Aorta (tissue), 5 donors: Measurements from ENCODE around the gene ANKMY1. TPM values are rescaled to one million over a fixed set of nuclear protein-coding genes. Genes with fewer than 3 reads are reported as not detected.
A peak's percentile ranks its signal among the peaks of the same experiment; 100 is the strongest.

ENCODE experiments used
- ATAC-seq: fragments of 200-7000 bp; cut with Tn5 transposase; one replicate; pipeline ENCODE4 v1.9.1; 2022; ENCODE audit warnings: moderate library complexity; ENCODE audit not compliant: low FRiP score
- DNase-seq, 2 donors: peaks; one replicate each; pipeline ENCODE4 v3.0.0-alpha.2; 2020
- H3K27ac ChIP-seq, 2 donors: one replicate each; pipeline ENCODE4 v1.5.1; 2013; ENCODE audit warnings: low read length in 2 of 2, mild to moderate bottlenecking in 2 of 2, moderate library complexity in 2 of 2, control low read depth in 1 of 2, inconsistent platforms in 1 of 2, low read depth in 1 of 2
- H3K27me3 ChIP-seq, 2 donors: one replicate each; pipeline ENCODE4 v1.6.1; 2013; ENCODE audit warnings: control low read depth in 1 of 2, low read length in 1 of 2, mild to moderate bottlenecking in 1 of 2, moderate library complexity in 1 of 2; ENCODE audit not compliant: insufficient read depth in 2 of 2, control insufficient read depth in 1 of 2
- H3K36me3 ChIP-seq, 2 donors: one replicate each; pipeline ENCODE4 v1.6.1; 2013; ENCODE audit warnings: control low read depth in 1 of 2, low read length in 1 of 2, mild to moderate bottlenecking in 1 of 2; ENCODE audit not compliant: insufficient read depth in 2 of 2, control insufficient read depth in 1 of 2
- H3K4me1 ChIP-seq, 2 donors: one replicate each; pipeline ENCODE4 v1.6.1; 2013; ENCODE audit warnings: low read length in 2 of 2, control low read depth in 1 of 2, mild to moderate bottlenecking in 1 of 2, moderate library complexity in 1 of 2; ENCODE audit not compliant: insufficient read depth in 2 of 2, control insufficient read depth in 1 of 2
- H3K4me3 ChIP-seq, 2 donors: one replicate each; pipeline ENCODE4 v1.5.1; 2013; ENCODE audit warnings: low read length in 2 of 2, control low read depth in 1 of 2, mild to moderate bottlenecking in 1 of 2
- H3K9me3 ChIP-seq: one replicate; pipeline ENCODE4 v1.6.1; 2013; ENCODE audit warnings: mild to moderate bottlenecking, low read length; ENCODE audit not compliant: control insufficient read depth
- WGBS, 2 donors: extraction: QIAGEN DNeasy Blood & Tissue Kit; methylation state at CpG; one replicate each; pipeline ENCODE4 v1.1.7; 2013; 5-methylcytosine and 5-hydroxymethylcytosine counted together
- intact Hi-C, 2 donors: fragments of 100-400 bp; cut with DNase I; formaldehyde crosslinking; loops; one replicate each; pipeline versions ENCODE4 v1.14.2 to v1.15.0; 2022
- polyA plus RNA-seq, 2 donors: library from polyadenylated mRNA; stranded (reverse); fragments of 200-250 nt; gene quantifications; one replicate each; pipeline ENCODE4 v1.2.3, GENCODE V29; 2013
- total RNA-seq, 2 donors: library from RNA; stranded (reverse); fragmentation: NEBNext Ultra II Directional; extraction: Animal tissue kit (Norgen Biotek cat#: 25700); gene quantifications; one replicate each; pipeline ENCODE4 v1.2.1, GENCODE V29; 2021
- donor health status: healthy with polysubstance abuse.
- donor health status: Bipolar disorder and iron deficiency.
- donor health status: DM: no; HTN: no; CAD: no.
- donor health status: DM: no; HTN: no; CAD: no.
- donor health status: DM: yes; HTN: yes; CAD: no.

ANKMY1 gene
- total and polyA plus RNA-seq, 4 donors: 6.2 to 22.0 (median 8.5) TPM

- Histone ChIP-seq H3K27ac (peak within 1 kb of the TSS in 1 of 2 donors; percentile 78), H3K27me3 (no peaks in the 10 kb centered on the region), H3K4me1 (peaks cover 0 to 4% of the 10 kb centered on the region in 2 donors), H3K4me3 (peak within 1 kb of the TSS; percentile 19 to 78), H3K9me3 (no peaks in the 10 kb centered on the region), H3K36me3 (no peaks in the 10 kb centered on the region)
- DNase-seq: peak; percentile 60 to 85
- no peak for ATAC-seq
- WGBS, 2 donors: 1% methylated on average over 60 to 106 of the region's 106 CpGs
- intact Hi-C loops: loop anchor here in 1 of 2 donors (2.0 to 10.0 kb wide), 2 partner anchors 19 to 427 kb away; partner anchors contain the start of genes CAPN10 and SNED1
Measured at GRCh38 chr2:240567872-240568677, 10.3 kb upstream of the ANKMY1 start, which contains the start of gene RNPEPL1. TSS of gene RNPEPL1 (plus strand) at chr2:240568484. CDS start at chr2:240568587, 103 bp downstream.

- no peaks in the 10 kb centered on the region for H3K36me3 ChIP-seq
- peak overlapping the region in 1 of 2 donors; percentile 78 for H3K27ac ChIP-seq
- no peaks in the 10 kb centered on the region for H3K27me3 ChIP-seq
- peak; percentile 1 for ATAC-seq
- intact Hi-C loops: loop anchor here in 1 of 2 donors (10.0 kb wide), 1 partner anchor 427 kb away; the partner anchor contains the start of gene SNED1
- H3K4me3 ChIP-seq: peak overlapping the region; percentile 19 to 78
- WGBS, 2 donors: 23 to 26% methylated on average over 26 of the region's 26 CpGs
- DNase-seq: peak; percentile 49 to 79
- H3K4me1 ChIP-seq: peaks cover 0 to 4% of the 10 kb centered on the region in 2 donors
- no peaks in the 10 kb centered on the region for H3K9me3 ChIP-seq
Measured at GRCh38 chr2:240567137-240567871, 9.5 kb upstream of the ANKMY1 start.

DNA sequence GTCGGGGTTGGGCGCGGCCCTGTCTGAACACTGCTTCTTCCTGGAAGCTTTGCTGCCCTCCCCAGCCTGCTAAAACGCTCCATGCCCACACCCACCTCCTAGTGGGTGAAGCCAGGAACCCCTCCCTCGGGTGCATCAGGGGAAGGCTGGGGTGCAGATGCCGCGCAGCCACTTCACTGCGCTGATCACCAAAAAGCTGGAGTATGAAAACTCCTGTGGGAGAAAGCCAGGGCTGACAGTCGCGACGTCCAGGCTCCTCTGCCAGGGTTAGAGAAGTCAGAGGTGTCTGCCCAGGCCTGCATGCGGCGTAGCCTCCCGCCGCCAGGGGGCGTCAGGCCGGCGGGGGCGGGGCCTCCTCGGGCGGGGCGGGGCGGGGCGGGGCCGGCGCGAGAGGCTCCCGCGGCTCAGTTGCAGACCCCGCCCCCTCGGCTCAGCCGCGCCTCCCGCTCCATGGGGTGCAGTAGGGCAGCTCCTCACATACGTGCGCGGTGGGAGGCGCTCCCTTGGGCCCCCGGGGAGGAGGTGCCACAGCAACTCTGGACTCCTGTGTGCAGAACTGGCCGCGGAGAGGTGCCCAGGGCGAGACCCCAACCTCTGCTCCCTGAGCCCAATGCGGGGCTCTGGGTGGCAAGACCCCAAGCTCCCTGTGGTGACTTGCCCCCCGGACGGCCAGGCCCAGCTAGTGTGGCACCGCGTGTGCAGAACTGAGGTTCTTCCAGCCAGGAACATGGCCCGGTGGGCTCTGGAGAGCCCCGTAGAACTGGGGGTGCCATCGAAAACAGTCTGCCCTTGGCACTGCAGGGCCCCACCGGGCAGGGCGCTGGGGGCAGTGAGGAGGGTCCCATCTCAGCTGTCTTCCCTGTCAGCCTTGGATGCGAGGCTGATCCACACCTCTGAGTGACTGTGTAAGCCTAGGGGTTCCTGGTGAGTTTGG lies 8.7 kb upstream of the ANKMY1 start:
- peak; percentile 93 for ATAC-seq
- intact Hi-C loops: loop anchor here in 1 of 2 donors (10.0 kb wide), 1 partner anchor 428 kb away; the partner anchor contains the start of gene SNED1

DNA sequence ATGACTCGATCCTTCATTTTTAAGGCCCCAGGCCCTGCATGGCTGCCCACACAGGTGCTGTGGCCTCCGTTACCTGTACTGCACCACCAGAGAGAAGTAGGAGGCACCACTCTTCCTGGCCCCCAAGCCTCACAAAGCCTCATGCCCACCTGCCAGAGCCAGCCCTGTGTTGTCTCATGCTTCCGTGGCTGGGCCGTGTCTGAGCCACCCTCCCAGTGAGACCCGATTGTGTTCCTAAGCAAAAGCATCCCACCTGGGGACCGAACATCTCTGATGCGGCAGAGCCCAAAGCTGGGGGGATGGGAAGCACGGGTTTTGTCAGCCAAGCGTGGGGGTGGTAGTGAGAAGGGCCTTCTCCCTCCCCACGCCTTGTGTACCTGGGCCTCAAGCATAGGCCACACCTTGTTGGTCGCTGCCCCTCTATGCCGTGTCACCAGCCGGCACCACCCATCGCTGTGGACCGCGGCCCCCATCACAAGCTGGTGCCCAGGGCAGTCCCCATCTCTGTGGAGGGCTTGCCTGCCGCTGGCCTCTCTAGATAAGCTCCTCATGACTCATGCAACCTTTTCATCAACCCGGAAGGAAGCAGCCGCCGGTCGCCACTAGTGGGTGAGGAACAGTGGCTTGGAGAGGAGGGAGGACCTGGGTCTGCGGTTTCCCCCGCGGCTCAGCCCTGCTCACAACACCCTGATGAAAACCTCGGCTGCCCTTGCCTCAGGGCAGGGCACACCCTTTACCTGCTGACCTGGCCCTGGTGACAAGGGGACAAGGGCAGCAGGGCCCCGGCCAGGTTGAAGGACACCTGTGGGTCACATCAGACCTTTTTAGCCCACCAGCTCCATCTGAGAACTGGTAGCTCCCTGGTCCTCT lies 7.8 kb upstream of the ANKMY1 start:
- H3K27ac ChIP-seq: peak overlapping the region in 1 of 2 donors; percentile 23
- H3K9me3 ChIP-seq: no peaks in the 10 kb centered on the region
- 64 to 65% methylated on average over 26 of the region's 26 CpGs for WGBS, 2 donors
- H3K4me1 ChIP-seq: peaks cover 0 to 4% of the 10 kb centered on the region in 2 donors
- H3K36me3 ChIP-seq: no peaks in the 10 kb centered on the region
- H3K4me3 ChIP-seq: no peak overlapping the region
- peak; percentile 89 to 90 for DNase-seq
- H3K27me3 ChIP-seq: no peaks in the 10 kb centered on the region
- ATAC-seq: peak; percentile 17
- intact Hi-C loops: loop anchor here in 1 of 2 donors (10.0 kb wide), 1 partner anchor 429 kb away; the partner anchor contains the start of gene SNED1

More for the DNA sequence above, 8.7 kb upstream of the ANKMY1 start:
- Histone ChIP-seq H3K36me3 (no peaks in the 10 kb centered on the region), H3K4me3 (peak overlapping the region in 1 of 2 donors; percentile 1), H3K9me3 (no peaks in the 10 kb centered on the region), H3K27ac (peak overlapping the region in 1 of 2 donors; percentile 78), H3K4me1 (peaks cover 0 to 4% of the 10 kb centered on the region in 2 donors), H3K27me3 (no peaks in the 10 kb centered on the region)
- peak; percentile 97 for DNase-seq
- WGBS, 2 donors: 8 to 10% methylated on average over 47 to 53 of the region's 53 CpGs

- 85 to 90% methylated on average over 10 of the region's 10 CpGs for WGBS, 2 donors
- no peak overlapping the region for H3K4me3 ChIP-seq
- intact Hi-C loops: loop anchor here in 1 of 2 donors (10.0 kb wide), 1 partner anchor 430 kb away; the partner anchor contains the start of gene SNED1
- no peaks in the 10 kb centered on the region for H3K9me3 ChIP-seq
- H3K36me3 ChIP-seq: no peaks in the 10 kb centered on the region
- H3K27me3 ChIP-seq: no peaks in the 10 kb centered on the region
- ATAC-seq: no peak
- H3K27ac ChIP-seq: no peak overlapping the region
- no peak for DNase-seq
- peaks cover 0 to 4% of the 10 kb centered on the region in 2 donors for H3K4me1 ChIP-seq
Measured at GRCh38 chr2:240564561-240565332, 7.0 kb upstream of the ANKMY1 start.

DNA sequence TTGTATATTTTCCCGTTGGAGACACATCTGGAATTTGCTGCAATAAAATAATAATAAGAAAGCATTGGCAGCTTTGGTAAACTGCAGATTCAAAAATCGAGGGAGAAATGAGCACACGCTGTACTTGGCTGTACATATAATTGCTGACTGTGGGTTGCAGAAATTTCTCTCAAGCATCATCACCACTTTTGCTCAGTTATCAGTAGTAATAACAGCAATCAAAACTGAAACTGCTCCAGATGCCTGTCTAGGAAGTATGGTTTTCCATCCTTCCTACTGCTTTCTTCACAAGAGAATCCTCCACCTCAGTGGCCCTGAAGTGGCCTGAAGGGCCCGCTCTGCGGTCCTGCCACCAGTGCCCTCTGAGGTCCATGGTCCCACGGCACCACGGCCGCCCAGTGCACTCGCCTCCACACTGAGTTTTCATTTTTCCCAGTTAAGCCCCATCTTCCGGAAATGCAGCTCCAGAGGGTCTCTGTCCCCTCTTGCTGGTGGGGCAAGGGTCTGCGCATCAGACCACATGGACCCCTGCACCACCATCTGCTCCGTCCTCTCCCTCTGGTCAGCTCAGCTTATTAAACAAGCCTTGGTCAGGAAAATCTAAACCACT lies 6.3 kb upstream of the ANKMY1 start:
- H3K27ac ChIP-seq: no peak overlapping the region
- ATAC-seq: no peak
- no peak overlapping the region for H3K4me3 ChIP-seq
- H3K9me3 ChIP-seq: no peaks in the 10 kb centered on the region
- peaks cover 0 to 4% of the 10 kb centered on the region in 2 donors for H3K4me1 ChIP-seq
- H3K27me3 ChIP-seq: no peaks in the 10 kb centered on the region
- H3K36me3 ChIP-seq: no peaks in the 10 kb centered on the region
- intact Hi-C loops: loop anchor here in 1 of 2 donors (10.0 kb wide), 1 partner anchor 431 kb away; the partner anchor contains the start of gene SNED1
- WGBS, 2 donors: 92 to 96% methylated on average over 12 of the region's 12 CpGs
- DNase-seq: no peak
